ENCODE measurements around the gene COMMD7. TPM values are rescaled to one million over a fixed set of nuclear protein-coding genes. Genes with fewer than 3 reads are reported as not detected.

Gene COMMD7
- total and polyA plus RNA-seq, 2 donors, result 25.8 to 57.6 TPM

DNA sequence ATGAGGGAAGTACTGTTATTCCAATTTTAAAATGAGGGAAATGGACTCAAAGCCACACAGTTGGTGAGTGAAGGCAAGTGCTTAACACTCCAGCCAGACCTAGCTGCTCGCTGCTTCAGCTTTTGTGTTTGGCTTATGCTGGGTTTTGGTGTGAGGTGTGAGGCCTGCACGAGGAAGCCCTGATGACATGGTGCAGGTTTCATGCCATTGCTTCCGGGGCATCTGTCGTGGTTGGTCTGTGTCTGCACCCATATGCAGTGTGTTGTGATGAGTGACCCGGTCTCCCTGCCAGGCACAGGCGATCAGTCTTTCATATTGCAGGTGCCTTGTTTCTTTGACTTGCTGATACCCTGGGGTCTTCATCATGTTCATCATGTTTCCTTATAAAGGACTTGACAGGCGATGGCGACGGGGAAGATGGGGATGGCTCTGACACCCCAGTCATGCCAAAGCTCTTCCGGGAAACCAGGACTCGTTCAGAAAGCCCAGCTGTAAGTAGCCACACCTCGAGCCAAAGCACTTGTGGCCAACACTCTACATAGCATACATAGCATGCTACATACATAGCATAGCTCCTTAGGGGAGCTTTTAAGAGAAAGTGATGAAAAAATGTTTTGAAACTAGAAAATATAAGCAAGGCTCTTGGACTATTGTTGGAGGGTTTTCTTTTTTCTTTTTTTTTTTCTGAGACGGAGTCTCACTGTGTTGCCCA, 41.3 kb upstream of the COMMD7 start:
- no peak overlapping the region for H3K4me3 ChIP-seq (ENCODE audit: low read length in 2 of 2)
- H3K27ac ChIP-seq (ENCODE audit: low read depth in 1 of 2, low read length in 1 of 2), result no peak overlapping the region
- H3K4me1 ChIP-seq (ENCODE audit: control insufficient read depth in 2 of 2, insufficient read depth in 2 of 2, low read length in 2 of 2), result no peaks in the 10 kb centered on the region
- H3K36me3 ChIP-seq (ENCODE audit: control insufficient read depth in 2 of 2, insufficient read depth in 2 of 2, low read length in 1 of 2), result peaks cover 10 to 11% of the 10 kb centered on the region in 2 donors
- no peaks in the 10 kb centered on the region for H3K27me3 ChIP-seq (ENCODE audit: control insufficient read depth in 2 of 2, insufficient read depth in 1 of 2, low read length in 1 of 2)
- no peak for DNase-seq (ENCODE audit: low read depth in 6 of 9, low spot score in 9 of 9)
- WGBS, result 98% methylated on average over 13 of the region's 13 CpGs
- H3K9me3 ChIP-seq (ENCODE audit: control insufficient read depth in 2 of 2, insufficient read depth in 1 of 2, low read length in 1 of 2), result no peaks in the 10 kb centered on the region

DNA sequence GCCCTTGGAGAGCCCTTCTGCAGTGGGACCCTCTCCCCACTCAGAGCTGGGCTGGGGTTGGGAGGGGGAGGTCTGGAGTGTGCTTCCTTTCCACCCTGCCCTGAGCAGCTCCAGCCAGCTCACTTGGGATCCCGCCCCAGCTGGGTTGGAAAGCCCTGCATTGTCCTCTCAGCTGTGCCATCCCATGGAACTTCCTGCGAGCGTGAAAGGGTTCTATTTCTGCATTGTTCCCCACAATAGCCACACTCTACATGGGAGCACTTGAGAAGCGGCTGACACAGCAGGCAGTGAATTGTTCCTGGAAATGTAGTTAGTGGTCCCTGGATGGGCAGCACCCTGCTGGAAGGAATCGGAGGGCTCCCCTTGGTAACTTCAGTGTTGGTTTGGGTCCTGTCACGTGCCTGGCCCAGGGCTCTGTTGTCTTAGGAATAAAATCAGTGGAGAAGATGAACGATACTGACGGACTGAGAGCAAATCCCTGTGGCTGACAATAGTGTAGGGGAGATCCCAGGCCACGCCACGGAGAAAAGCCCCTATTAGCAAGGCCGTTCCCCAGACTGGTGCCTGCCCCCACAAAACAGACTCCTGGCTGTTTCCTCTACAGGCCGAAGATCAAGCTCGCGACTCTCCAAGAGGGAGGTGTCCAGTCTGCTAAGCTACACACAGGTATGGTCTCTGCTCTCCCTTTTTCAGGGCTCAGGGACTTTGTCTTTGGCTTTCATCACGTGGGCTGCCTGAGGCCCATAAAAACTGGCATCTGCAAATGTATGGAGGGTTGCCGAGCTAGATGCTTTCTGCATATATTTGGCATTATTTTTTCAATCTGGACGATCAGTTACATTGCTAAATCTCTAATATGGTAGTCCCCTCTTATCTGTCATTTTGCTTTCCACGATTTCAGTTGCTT, 37.7 kb upstream of the COMMD7 start:
- no peak overlapping the region for H3K27ac ChIP-seq (ENCODE audit: low read depth in 1 of 2, low read length in 1 of 2)
- no peaks in the 10 kb centered on the region for H3K27me3 ChIP-seq (ENCODE audit: control insufficient read depth in 2 of 2, insufficient read depth in 1 of 2, low read length in 1 of 2)
- H3K4me1 ChIP-seq (ENCODE audit: control insufficient read depth in 2 of 2, insufficient read depth in 2 of 2, low read length in 2 of 2), result peaks cover 8 to 20% of the 10 kb centered on the region in 2 donors
- no peak for DNase-seq (ENCODE audit: low read depth in 6 of 9, low spot score in 9 of 9)
- H3K36me3 ChIP-seq (ENCODE audit: control insufficient read depth in 2 of 2, insufficient read depth in 2 of 2, low read length in 1 of 2), result peaks cover 3 to 5% of the 10 kb centered on the region in 2 donors
- 98% methylated on average over 18 of the region's 18 CpGs for WGBS
- no peaks in the 10 kb centered on the region for H3K9me3 ChIP-seq (ENCODE audit: control insufficient read depth in 2 of 2, insufficient read depth in 1 of 2, low read length in 1 of 2)
- no peak overlapping the region for H3K4me3 ChIP-seq (ENCODE audit: low read length in 2 of 2)

DNA sequence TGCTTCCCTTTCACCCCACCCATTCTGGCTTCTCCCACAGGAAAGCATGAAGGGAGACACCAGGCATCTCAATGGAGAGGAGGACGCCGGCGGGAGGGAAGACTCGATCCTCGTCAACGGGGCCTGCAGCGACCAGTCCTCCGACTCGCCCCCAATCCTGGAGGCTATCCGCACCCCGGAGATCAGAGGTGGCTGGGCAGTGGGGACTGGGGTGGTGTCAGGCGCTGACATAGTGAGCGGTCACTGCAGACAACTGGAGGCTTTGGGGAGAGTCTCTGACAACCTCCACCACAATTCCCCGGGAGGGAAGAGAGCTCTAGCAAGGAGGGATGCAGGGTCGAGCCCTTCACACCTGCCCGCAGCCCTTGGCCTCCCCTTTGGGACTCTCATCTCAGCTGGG, 37.0 kb upstream of the COMMD7 start:
- Histone ChIP-seq H3K4me1 (ENCODE audit: control insufficient read depth in 2 of 2, insufficient read depth in 2 of 2, low read length in 2 of 2) (peaks cover 8 to 24% of the 10 kb centered on the region in 2 donors), H3K9me3 (ENCODE audit: control insufficient read depth in 2 of 2, insufficient read depth in 1 of 2, low read length in 1 of 2) (no peaks in the 10 kb centered on the region), H3K27ac (ENCODE audit: low read depth in 1 of 2, low read length in 1 of 2) (no peak overlapping the region), H3K27me3 (ENCODE audit: control insufficient read depth in 2 of 2, insufficient read depth in 1 of 2, low read length in 1 of 2) (no peaks in the 10 kb centered on the region), H3K4me3 (ENCODE audit: low read length in 2 of 2) (no peak overlapping the region), H3K36me3 (ENCODE audit: control insufficient read depth in 2 of 2, insufficient read depth in 2 of 2, low read length in 1 of 2) (peaks cover under 1 to 3% of the 10 kb centered on the region in 2 donors)
- WGBS, result 96% methylated on average over 16 of the region's 16 CpGs
- DNase-seq (ENCODE audit: low read depth in 6 of 9, low spot score in 9 of 9), result no peak

DNA sequence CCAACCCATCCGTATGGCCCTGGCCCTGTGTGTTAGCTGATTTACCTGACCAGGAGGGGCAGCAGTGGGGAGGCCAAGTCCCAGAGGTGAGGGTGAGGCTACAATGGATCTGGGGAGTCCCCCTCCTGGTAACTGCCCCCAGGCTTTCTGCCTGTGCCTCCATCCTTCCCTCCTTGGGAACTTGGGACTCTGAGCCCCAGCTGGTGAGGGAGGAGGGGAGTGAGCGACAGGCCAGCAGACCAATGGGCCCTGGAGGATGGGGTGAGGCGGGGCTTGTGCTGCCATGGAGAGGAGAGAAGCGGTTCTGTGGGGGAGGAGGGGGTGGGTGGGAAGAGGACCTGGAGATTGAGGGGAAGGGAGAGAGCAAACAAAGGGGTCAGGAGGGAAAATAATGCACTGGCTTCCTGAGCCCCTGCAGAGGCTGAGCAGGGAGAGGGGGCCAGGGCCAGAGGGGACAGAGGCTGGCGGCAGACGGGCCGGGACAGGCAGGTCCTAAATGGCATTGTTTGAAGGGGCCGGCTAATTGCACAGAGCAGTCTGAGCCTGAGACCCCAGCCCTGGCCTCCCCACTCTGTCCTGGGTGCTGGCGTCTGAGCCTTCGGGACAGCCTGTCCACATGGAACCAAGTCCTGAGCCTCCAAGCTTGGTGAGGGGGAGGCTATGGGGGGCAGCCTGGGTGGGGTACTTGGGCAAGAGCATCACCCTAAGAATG, 36.4 kb upstream of the COMMD7 start:
- Histone ChIP-seq H3K4me3 (ENCODE audit: low read length in 2 of 2) (no peak overlapping the region), H3K27ac (ENCODE audit: low read depth in 1 of 2, low read length in 1 of 2) (no peak overlapping the region), H3K36me3 (ENCODE audit: control insufficient read depth in 2 of 2, insufficient read depth in 2 of 2, low read length in 1 of 2) (peaks cover 0 to 3% of the 10 kb centered on the region in 2 donors), H3K9me3 (ENCODE audit: control insufficient read depth in 2 of 2, insufficient read depth in 1 of 2, low read length in 1 of 2) (no peaks in the 10 kb centered on the region), H3K4me1 (ENCODE audit: control insufficient read depth in 2 of 2, insufficient read depth in 2 of 2, low read length in 2 of 2) (peaks cover 8 to 27% of the 10 kb centered on the region in 2 donors), H3K27me3 (ENCODE audit: control insufficient read depth in 2 of 2, insufficient read depth in 1 of 2, low read length in 1 of 2) (no peaks in the 10 kb centered on the region)
- no peak for DNase-seq (ENCODE audit: low read depth in 6 of 9, low spot score in 9 of 9)
- 95% methylated on average over 10 of the region's 10 CpGs for WGBS

DNA sequence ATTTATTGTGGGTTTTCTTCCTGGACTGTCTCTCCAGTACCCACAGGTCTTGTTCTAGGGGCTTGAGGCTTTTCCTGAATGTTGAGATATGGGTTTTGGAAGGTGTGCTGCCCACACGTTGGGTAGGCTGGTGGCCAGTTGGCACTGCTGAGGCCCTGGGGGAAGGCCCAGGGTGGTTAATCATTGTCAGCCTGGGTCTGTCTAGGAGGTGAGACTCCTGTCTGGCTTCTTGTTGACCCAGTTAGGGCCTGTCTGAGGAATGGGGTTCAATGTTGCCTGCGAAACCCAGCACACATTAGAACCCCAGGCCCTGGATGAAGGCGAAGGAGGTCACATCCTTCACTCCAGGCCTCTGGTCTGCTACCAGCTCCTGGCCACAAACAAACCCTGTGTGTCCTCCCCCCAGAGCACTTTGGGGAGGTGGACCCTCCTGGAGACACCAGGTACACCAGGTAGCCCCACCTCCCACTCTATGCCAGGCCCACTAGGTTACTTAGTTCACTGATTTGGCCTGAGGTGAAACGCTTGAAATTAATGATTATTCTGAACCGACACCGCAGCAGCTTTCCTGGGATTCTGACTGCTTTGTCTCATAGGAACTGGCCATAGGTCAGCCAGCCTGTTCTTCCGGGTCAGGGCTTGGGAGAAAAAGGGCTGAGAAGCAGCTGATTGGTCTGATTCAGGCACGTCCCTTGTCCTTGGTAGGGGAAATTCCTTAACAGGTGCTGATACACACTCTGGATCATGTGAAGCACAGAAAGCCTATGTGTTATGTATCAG, 34.1 kb upstream of the COMMD7 start:
- Histone ChIP-seq H3K27me3 (ENCODE audit: control insufficient read depth in 2 of 2, insufficient read depth in 1 of 2, low read length in 1 of 2) (no peaks in the 10 kb centered on the region), H3K27ac (ENCODE audit: low read depth in 1 of 2, low read length in 1 of 2) (peak overlapping the region in 1 of 2 donors; percentile 19), H3K9me3 (ENCODE audit: control insufficient read depth in 2 of 2, insufficient read depth in 1 of 2, low read length in 1 of 2) (no peaks in the 10 kb centered on the region), H3K4me3 (ENCODE audit: low read length in 2 of 2) (no peak overlapping the region), H3K36me3 (ENCODE audit: control insufficient read depth in 2 of 2, insufficient read depth in 2 of 2, low read length in 1 of 2) (no peaks in the 10 kb centered on the region), H3K4me1 (ENCODE audit: control insufficient read depth in 2 of 2, insufficient read depth in 2 of 2, low read length in 2 of 2) (peaks cover 10 to 28% of the 10 kb centered on the region in 2 donors)
- 91% methylated on average over 8 of the region's 8 CpGs for WGBS
- no peak for DNase-seq (ENCODE audit: low read depth in 6 of 9, low spot score in 9 of 9)

DNA sequence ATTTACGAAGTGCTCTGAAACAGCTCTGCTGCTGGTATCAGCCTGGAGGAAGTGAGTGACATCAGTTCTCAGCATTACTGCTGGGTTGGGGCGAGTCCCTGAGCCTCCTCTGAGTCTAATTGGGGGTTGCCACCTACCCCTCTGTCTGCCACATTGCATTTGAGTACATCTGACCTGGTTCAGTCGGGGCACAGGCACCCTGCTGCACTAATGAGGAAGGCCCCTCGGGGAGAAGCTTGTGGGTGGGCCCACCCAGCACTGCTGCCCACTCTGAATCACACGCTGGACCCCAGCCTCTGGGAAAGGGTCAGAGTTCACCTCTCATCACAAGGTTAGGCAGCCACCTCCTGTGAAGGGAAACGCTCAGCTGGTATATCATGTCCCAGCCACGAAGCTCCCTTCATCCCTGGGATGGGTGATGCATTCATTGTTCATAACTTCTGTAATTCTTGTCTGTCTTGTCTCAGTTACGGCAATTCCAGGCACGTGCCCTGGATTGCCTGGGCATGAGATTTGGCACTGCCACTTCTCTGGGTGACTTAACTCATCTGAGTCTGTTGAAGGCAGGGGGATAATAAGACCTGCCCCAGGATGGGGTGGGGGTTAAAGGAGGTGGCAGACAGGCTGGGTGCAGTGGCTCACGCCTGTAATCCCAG, 32.2 kb upstream of the COMMD7 start:
- Histone ChIP-seq H3K27me3 (ENCODE audit: control insufficient read depth in 2 of 2, insufficient read depth in 1 of 2, low read length in 1 of 2) (no peaks in the 10 kb centered on the region), H3K4me1 (ENCODE audit: control insufficient read depth in 2 of 2, insufficient read depth in 2 of 2, low read length in 2 of 2) (peaks cover 16 to 42% of the 10 kb centered on the region in 2 donors), H3K27ac (ENCODE audit: low read depth in 1 of 2, low read length in 1 of 2) (no peak overlapping the region), H3K9me3 (ENCODE audit: control insufficient read depth in 2 of 2, insufficient read depth in 1 of 2, low read length in 1 of 2) (no peaks in the 10 kb centered on the region), H3K4me3 (ENCODE audit: low read length in 2 of 2) (no peak overlapping the region), H3K36me3 (ENCODE audit: control insufficient read depth in 2 of 2, insufficient read depth in 2 of 2, low read length in 1 of 2) (no peaks in the 10 kb centered on the region)
- WGBS, result 90% methylated on average over 10 of the region's 10 CpGs
- no peak for DNase-seq (ENCODE audit: low read depth in 6 of 9, low spot score in 9 of 9)

DNA sequence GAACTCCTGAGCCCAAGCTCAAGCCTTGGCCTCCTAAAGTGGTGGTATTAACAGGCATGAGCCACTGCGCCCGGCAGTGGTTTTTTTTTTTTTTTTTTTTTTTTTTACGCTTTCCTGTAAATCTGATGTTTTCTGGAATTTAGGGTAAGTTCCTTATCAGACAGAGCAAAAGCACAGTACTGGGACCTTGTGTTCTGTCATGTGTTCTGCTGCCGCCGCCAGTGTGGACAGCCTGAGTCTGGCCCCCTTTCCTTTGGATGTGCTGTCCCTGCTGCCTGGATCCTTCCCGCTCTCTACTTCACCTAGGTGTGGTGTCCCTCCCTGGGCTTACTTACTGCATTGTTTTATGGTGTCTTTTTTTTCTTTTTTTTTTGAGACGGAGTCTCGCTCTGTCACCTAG, 30.6 kb upstream of the COMMD7 start:
- H3K9me3 ChIP-seq (ENCODE audit: control insufficient read depth in 2 of 2, insufficient read depth in 1 of 2, low read length in 1 of 2), result no peaks in the 10 kb centered on the region
- peaks cover 16 to 43% of the 10 kb centered on the region in 2 donors for H3K4me1 ChIP-seq (ENCODE audit: control insufficient read depth in 2 of 2, insufficient read depth in 2 of 2, low read length in 2 of 2)
- H3K27me3 ChIP-seq (ENCODE audit: control insufficient read depth in 2 of 2, insufficient read depth in 1 of 2, low read length in 1 of 2), result no peaks in the 10 kb centered on the region
- no peak overlapping the region for H3K4me3 ChIP-seq (ENCODE audit: low read length in 2 of 2)
- no peak for DNase-seq (ENCODE audit: low read depth in 6 of 9, low spot score in 9 of 9)
- H3K27ac ChIP-seq (ENCODE audit: low read depth in 1 of 2, low read length in 1 of 2), result no peak overlapping the region
- H3K36me3 ChIP-seq (ENCODE audit: control insufficient read depth in 2 of 2, insufficient read depth in 2 of 2, low read length in 1 of 2), result no peaks in the 10 kb centered on the region
- WGBS, result 92% methylated on average over 8 of the region's 8 CpGs

DNA sequence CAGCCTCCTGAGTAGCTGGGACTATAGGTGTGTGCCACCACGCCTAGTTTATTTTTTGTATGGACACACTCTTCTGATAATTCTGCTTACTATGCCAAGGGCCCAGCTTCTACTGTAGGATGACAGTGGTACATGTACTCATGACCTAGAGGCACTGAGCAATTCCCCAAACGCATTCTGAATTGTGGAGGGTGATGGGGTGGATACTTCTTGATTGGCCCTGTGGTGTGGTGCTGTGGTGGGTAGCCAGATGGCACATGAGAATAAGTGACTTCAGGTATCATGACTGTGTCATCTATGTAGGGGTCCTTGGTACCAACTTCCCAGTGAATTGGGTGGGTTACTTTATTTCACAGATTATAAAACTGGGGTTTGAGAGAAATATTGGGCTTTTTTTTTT, 30.0 kb upstream of the COMMD7 start:
- Histone ChIP-seq H3K36me3 (ENCODE audit: control insufficient read depth in 2 of 2, insufficient read depth in 2 of 2, low read length in 1 of 2) (no peaks in the 10 kb centered on the region), H3K4me3 (ENCODE audit: low read length in 2 of 2) (no peak overlapping the region), H3K4me1 (ENCODE audit: control insufficient read depth in 2 of 2, insufficient read depth in 2 of 2, low read length in 2 of 2) (peaks cover 16 to 40% of the 10 kb centered on the region in 2 donors), H3K9me3 (ENCODE audit: control insufficient read depth in 2 of 2, insufficient read depth in 1 of 2, low read length in 1 of 2) (no peaks in the 10 kb centered on the region), H3K27me3 (ENCODE audit: control insufficient read depth in 2 of 2, insufficient read depth in 1 of 2, low read length in 1 of 2) (no peaks in the 10 kb centered on the region), H3K27ac (ENCODE audit: low read depth in 1 of 2, low read length in 1 of 2) (no peak overlapping the region)
- 98% methylated on average over 2 of the region's 2 CpGs for WGBS
- DNase-seq (ENCODE audit: low read depth in 6 of 9, low spot score in 9 of 9), result no peak

All from thymus (tissue), 11 donors.